Brain microvascular endothelial cell (primary cell): ENCODE results near the gene HMGN1.
A peak's percentile ranks its signal among the peaks of the same experiment; 100 is the strongest.

Experiments used
- DNase-seq: peaks from one replicate; pipeline ENCODE4 v3.0.0-alpha.2; 2020
- H3K27ac ChIP-seq: fragments of 250-450 bp; sonication (Bioruptor Pico); 2 replicates; pipeline ENCODE4 v1.5.1; 2020; ENCODE audit warnings: mild to moderate bottlenecking, moderate library complexity
- H3K27me3 ChIP-seq: fragments of 250-450 bp; sonication (Bioruptor Pico); replicated peaks from 2 replicates; pipeline ENCODE4 v1.5.1; 2020; ENCODE audit warnings: mild to moderate bottlenecking
- H3K36me3 ChIP-seq: fragments of 250-450 bp; sonication (Bioruptor Pico); replicated peaks from 2 replicates; pipeline ENCODE4 v1.5.1; 2020; ENCODE audit warnings: mild to moderate bottlenecking
- H3K4me3 ChIP-seq: 2 replicates; pipeline ENCODE4 v1.5.1; 2011; ENCODE audit warnings: low read depth, mild to moderate bottlenecking, control low read depth, low read length, moderate library complexity
- in situ Hi-C: cut with HindIII; loops from 2 replicates; pipeline ENCODE4 v1.10.0; 2017; ENCODE audit warnings: low sequenced_read_pairs, low pct_ligation_motif_present
- TF ChIP-seq, protein P1 (sequence below): IDR thresholded peaks from 2 replicates; pipeline ENCODE4 v1.5.1; 2011; ENCODE audit warnings: low read depth, mild to moderate bottlenecking, moderate library complexity, low read length, control low read depth, inconsistent platforms; ENCODE audit errors: missing control alignments

HMGN1 gene, protein sequence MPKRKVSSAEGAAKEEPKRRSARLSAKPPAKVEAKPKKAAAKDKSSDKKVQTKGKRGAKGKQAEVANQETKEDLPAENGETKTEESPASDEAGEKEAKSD

DNA sequence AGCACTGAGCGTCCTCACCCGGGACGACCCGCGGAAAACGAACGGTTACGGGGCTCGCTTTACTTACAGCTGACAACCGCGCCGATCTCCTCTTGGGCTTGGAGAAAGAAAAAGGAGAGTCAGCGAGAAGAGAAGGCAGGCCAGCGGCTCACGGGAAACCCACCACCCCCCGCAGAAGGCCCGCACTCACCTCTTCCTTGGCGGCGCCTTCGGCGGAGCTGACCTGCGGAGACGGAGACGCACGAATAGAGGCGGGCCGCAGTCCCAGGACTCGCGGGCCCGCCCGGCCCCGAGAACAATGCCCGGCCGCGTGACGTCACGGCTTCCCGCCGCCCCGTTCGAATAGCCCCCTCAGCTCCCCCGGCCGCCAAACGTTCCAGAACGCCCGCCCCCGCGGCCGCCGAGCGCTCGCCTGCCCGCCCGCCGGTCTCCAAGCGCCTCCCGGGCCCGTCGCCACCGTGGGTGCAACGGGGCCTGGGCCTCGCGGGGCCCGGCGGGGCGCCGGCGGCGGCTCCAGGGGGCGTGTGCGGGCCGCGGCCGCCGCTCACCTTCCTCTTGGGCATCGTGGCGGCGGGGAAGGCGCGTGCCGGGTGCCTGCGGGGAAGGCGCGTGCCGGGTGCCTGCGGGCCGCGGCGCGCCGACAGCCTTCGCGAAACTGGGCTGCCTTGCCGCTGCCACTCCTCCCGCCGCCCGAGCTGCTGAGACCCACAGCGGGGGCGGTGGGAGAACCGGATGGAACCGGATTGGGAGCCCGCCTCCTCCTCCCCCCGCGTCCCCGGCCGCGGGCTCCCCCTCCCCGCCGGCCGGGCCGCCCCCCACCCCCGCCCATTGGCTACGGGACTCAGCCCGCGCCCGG, at the start of gene HMGN1:
Gene HMGN1 (minus strand): TSS at position 734 of the 856 bp plus-strand sequence. CDS start 171 bp downstream, at position 563.
- DNase-seq = peak; percentile 76
- Histone ChIP-seq H3K27ac (peak within 1 kb of the TSS; percentile 89), H3K36me3 (peaks cover 21% of the 10 kb centered on the region), H3K27me3 (no peaks in the 10 kb centered on the region), H3K4me3 (peak within 1 kb of the TSS; percentile 92)
- TF ChIP-seq, protein P1, sequence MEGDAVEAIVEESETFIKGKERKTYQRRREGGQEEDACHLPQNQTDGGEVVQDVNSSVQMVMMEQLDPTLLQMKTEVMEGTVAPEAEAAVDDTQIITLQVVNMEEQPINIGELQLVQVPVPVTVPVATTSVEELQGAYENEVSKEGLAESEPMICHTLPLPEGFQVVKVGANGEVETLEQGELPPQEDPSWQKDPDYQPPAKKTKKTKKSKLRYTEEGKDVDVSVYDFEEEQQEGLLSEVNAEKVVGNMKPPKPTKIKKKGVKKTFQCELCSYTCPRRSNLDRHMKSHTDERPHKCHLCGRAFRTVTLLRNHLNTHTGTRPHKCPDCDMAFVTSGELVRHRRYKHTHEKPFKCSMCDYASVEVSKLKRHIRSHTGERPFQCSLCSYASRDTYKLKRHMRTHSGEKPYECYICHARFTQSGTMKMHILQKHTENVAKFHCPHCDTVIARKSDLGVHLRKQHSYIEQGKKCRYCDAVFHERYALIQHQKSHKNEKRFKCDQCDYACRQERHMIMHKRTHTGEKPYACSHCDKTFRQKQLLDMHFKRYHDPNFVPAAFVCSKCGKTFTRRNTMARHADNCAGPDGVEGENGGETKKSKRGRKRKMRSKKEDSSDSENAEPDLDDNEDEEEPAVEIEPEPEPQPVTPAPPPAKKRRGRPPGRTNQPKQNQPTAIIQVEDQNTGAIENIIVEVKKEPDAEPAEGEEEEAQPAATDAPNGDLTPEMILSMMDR = no peak
- in situ Hi-C loops = no loop called here

DNA sequence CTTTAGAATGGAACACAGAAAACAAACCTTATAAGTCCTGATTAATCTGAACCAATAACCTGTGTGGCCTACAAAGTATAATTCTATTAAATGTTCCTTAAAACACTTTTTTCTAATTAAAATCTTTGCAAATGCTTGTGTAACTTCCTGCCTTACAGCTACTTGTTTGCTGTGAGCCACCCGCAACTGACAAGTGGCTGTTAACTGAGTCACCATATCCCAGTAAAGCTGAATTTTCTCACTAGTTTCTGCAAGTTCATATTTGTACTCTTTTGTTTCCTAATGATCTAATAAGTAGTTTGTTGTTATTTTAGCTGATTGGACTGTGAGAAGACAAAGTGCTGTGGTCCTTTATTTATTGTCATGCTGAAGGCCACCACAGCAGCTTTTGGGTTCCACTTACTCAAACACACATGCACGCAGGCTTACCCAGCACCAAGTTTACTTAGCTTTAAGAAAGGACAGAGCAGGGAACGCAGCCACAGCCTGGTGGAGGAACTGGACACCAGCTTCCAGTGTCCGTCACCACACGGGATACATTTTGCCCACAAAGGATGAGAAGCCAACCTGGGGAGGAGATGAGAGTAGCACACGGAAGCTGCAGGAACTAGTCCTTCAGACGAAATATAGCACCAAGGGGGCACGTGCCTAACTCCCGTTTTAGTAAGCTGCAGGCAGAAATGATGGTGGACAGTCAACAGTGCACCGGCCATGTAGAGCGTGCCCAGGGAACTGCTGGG, 48.9 kb upstream of the HMGN1 start:
- in situ Hi-C loops = no loop called here
- no peak overlapping the region for H3K4me3 ChIP-seq
- H3K36me3 ChIP-seq = peaks cover 9% of the 10 kb centered on the region
- H3K27me3 ChIP-seq = no peaks in the 10 kb centered on the region
- TF ChIP-seq, protein P1 = no peak
- no peak overlapping the region for H3K27ac ChIP-seq
- DNase-seq = no peak

DNA sequence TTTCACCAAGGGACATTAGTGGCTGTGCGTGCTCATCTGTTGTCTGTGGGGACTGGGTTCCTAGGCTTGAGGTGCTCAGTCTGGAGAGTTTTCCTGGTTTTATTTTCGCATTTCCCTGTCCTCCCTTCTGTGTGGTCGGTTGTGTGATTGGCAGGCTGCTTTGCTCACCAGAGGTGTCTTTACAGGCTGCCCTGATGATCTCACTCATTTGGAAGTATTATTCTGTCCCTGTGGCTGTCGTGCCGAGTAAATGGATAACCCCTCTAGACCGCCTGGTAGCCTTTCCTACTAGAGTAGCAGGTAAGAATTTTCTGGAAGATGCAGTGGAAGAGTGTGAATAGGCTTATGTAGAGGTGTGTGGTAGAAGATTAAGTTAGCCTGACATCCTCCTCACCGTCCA, 44.1 kb upstream of the HMGN1 start:
- in situ Hi-C loops = no loop called here
- Histone ChIP-seq H3K4me3 (no peak overlapping the region), H3K36me3 (peaks cover 23% of the 10 kb centered on the region), H3K27ac (no peak overlapping the region), H3K27me3 (no peaks in the 10 kb centered on the region)
- no peak for DNase-seq
- TF ChIP-seq, protein P1 = no peak

DNA sequence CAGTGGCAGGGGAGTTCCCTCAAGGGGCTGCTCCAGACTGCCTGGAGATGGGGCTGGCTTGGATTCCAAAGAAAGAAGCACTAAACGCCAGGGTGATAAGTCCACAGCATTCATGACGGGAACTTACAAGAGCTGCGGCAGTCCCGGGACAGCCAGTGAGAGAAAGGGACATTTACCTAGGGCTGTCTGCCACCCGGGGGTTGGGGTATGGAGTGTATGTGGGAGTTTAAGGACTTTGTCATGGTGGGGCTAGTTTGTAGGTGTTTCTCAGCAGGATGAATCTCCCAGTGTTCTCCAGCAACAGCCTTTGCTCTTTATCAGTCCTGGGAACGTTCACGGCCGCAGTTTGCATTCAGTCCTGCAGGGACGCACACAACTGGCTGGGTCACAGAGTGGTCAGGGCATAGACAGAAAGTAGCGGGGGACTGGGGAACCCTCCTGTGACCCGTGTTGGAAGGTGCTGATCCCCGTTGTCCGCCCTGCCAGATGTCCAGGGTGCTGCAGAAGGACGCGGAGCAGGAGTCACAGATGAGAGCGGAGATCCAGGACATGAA, 41.4 kb upstream of the HMGN1 start:
- TF ChIP-seq, protein P1 = no peak
- no peak overlapping the region for H3K4me3 ChIP-seq
- in situ Hi-C loops = no loop called here
- H3K27me3 ChIP-seq = no peaks in the 10 kb centered on the region
- no peak overlapping the region for H3K27ac ChIP-seq
- no peak for DNase-seq
- peaks cover 17% of the 10 kb centered on the region for H3K36me3 ChIP-seq

DNA sequence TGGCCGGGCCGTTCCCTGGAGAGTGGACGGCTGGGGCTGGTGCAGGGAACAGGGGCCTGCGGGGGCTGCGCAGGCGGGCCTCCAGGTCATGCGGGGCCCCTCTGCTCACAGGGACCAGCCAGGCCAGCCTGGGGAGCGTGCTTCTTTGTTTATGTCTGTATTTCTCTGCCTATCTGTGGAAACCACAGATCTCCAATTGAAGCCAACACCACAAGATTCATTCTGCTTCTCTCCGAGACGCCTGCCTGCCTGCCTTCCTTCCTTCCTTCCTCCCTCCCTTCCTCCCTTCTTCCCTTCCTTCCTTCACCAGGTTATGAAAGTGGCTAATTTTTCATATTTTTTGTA, 39.9 kb upstream of the HMGN1 start:
- Histone ChIP-seq H3K27me3 (no peaks in the 10 kb centered on the region), H3K27ac (no peak overlapping the region), H3K4me3 (peak overlapping the region; percentile 58), H3K36me3 (peaks cover 17% of the 10 kb centered on the region)
- no peak for DNase-seq
- TF ChIP-seq, protein P1 = no peak
- in situ Hi-C loops = no loop called here
